GM12801 (cell line): ENCODE data around the gene PPFIA1.

Source experiments
- CTCF ChIP-seq: IDR thresholded peaks from one replicate; pipeline ENCODE4 v1.5.1; 2011; ENCODE audit warnings: control low read depth; ENCODE audit not compliant: insufficient read length; ENCODE audit errors: extremely low read depth

The PPFIA1 gene

GRCh38 chr11:70270877-70271648 is 573 bp downstream of the PPFIA1 start:
- TF ChIP-seq CTCF: no peak

DNA sequence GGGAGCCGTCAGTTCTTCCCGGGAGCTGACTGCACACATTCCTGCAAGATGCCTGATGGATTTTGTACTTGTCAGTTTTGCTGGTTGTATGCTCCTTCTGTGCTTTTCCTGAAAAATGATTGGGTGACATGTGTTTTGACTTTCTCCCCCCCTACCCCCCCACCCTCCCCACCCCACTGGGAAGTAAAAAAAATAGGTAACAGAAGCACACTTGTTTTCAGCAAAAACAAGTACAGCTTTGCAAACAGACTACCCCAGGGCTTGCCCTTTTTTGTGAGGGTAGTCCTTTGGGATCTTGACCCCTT is 1.1 kb downstream of the PPFIA1 start:
- no peak for TF ChIP-seq CTCF

DNA sequence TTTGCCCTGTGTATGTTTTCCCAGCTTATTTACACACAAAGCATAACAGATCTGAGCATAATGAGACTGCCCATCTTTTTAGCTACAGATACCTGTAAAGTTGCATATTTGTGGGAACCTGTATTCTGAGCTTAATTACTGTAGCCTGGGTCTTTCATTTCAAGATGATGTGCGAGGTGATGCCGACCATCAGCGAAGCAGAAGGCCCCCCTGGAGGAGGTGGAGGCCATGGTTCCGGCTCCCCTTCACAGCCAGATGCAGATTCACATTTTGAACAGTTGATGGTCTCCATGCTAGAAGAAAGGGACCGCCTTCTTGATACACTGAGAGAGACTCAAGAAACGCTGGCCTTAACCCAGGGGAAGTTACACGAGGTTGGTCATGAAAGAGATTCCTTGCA is 1.5 kb downstream of the PPFIA1 start:
- TF ChIP-seq CTCF: no peak

DNA sequence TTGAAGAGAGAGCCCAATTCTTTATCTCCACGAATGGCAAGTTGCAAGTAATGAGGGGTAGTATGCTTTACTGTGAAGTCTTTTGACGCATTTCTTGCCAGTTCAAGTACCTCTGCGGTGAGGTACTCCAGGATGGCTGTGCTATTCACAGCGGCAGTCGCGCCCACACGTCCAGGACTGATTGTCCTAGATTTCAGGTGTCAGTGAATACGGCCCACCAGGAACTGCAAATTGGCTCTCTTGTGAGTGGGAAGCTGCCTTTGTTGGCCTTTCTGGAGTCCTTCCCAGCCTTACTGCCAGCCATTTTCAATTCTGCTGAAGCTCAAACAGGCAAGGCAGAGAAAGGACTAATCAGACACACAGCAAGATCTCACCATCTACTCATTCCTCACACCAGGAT is 8.5 kb downstream of the PPFIA1 start:
- no peak for TF ChIP-seq CTCF

- TF ChIP-seq CTCF: no peak
Observed at GRCh38 chr11:70281156-70281609, 10.7 kb downstream of the PPFIA1 start.

GRCh38 chr11:70282012-70282411 is 11.5 kb downstream of the PPFIA1 start:
- no peak for TF ChIP-seq CTCF

GRCh38 chr11:70288721-70289120 is 18.2 kb downstream of the PPFIA1 start:
- no peak for TF ChIP-seq CTCF
